ENCODE data around the gene MAP3K4. TPM values are rescaled to one million over a fixed set of nuclear protein-coding genes. Genes with fewer than 3 reads are reported as not detected.

Gene MAP3K4
- total RNA-seq, 1 experiment from 2014 or later, result 29.9 TPM

GRCh38 chr6:161058741-161059140, 67.2 kb downstream of the MAP3K4 start:
- Histone ChIP-seq H2AFZ (ENCODE audit: low read length) (no peak overlapping the region), H4K20me1 (ENCODE audit: insufficient read depth, low read depth, low read length) (no peaks in the 10 kb centered on the region), H3K36me3 (ENCODE audit: insufficient read depth, low read length) (no peaks in the 10 kb centered on the region), H3K27me3 (ENCODE audit: low read length) (no peaks in the 10 kb centered on the region), H3K9ac (ENCODE audit: low read length) (no peak overlapping the region), H3K4me1 (ENCODE audit: low read length) (no peaks in the 10 kb centered on the region), H3K9me3 (ENCODE audit: low read length) (no peaks in the 10 kb centered on the region), H3K79me2 (ENCODE audit: low read length) (no peaks in the 10 kb centered on the region), H3K9me2 (replicated peaks; ENCODE audit: insufficient read depth, low read length) (no peaks in the 10 kb centered on the region), H3K27ac (ENCODE audit: low read length) (no peak overlapping the region), H3K4me2 (ENCODE audit: low read depth, low read length, poor library complexity, severe bottlenecking) (no peak overlapping the region), H3K4me3 (ENCODE audit: low read length) (no peak overlapping the region)
- DNase-seq, result no peak

GRCh38 chr6:161061576-161061975, 70.0 kb downstream of the MAP3K4 start:
- H3K4me3 ChIP-seq (ENCODE audit: low read length), result no peak overlapping the region
- H2AFZ ChIP-seq (ENCODE audit: low read length), result no peak overlapping the region

GRCh38 chr6:161064915-161065314, 73.3 kb downstream of the MAP3K4 start:
- Histone ChIP-seq H2AFZ (ENCODE audit: low read length) (no peak overlapping the region), H3K9ac (ENCODE audit: low read length) (no peak overlapping the region), H3K79me2 (ENCODE audit: low read length) (no peaks in the 10 kb centered on the region), H3K27ac (ENCODE audit: low read length) (no peak overlapping the region), H3K36me3 (ENCODE audit: insufficient read depth, low read length) (no peaks in the 10 kb centered on the region), H3K9me3 (ENCODE audit: low read length) (no peaks in the 10 kb centered on the region), H3K4me3 (ENCODE audit: low read length) (no peak overlapping the region), H3K4me1 (ENCODE audit: low read length) (no peaks in the 10 kb centered on the region), H3K27me3 (ENCODE audit: low read length) (no peaks in the 10 kb centered on the region), H3K4me2 (ENCODE audit: low read depth, low read length, poor library complexity, severe bottlenecking) (no peak overlapping the region), H3K9me2 (replicated peaks; ENCODE audit: insufficient read depth, low read length) (no peaks in the 10 kb centered on the region), H4K20me1 (ENCODE audit: insufficient read depth, low read depth, low read length) (no peaks in the 10 kb centered on the region)
- no peak for DNase-seq

More at GRCh38 chr6:161061576-161061975, 70.0 kb downstream of the MAP3K4 start:
- Histone ChIP-seq H3K79me2 (ENCODE audit: low read length) (no peaks in the 10 kb centered on the region), H3K9ac (ENCODE audit: low read length) (no peak overlapping the region), H3K9me2 (replicated peaks; ENCODE audit: insufficient read depth, low read length) (no peaks in the 10 kb centered on the region), H3K36me3 (ENCODE audit: insufficient read depth, low read length) (no peaks in the 10 kb centered on the region), H4K20me1 (ENCODE audit: insufficient read depth, low read depth, low read length) (no peaks in the 10 kb centered on the region), H3K27me3 (ENCODE audit: low read length) (no peaks in the 10 kb centered on the region), H3K27ac (ENCODE audit: low read length) (no peak overlapping the region), H3K9me3 (ENCODE audit: low read length) (no peaks in the 10 kb centered on the region), H3K4me1 (ENCODE audit: low read length) (no peaks in the 10 kb centered on the region), H3K4me2 (ENCODE audit: low read depth, low read length, poor library complexity, severe bottlenecking) (no peak overlapping the region)
- DNase-seq, result no peak

- no peaks in the 10 kb centered on the region for H3K9me2 ChIP-seq (replicated peaks; ENCODE audit: insufficient read depth, low read length)
- no peak overlapping the region for H3K4me2 ChIP-seq (ENCODE audit: low read depth, low read length, poor library complexity, severe bottlenecking)
- H3K9ac ChIP-seq (ENCODE audit: low read length), result no peak overlapping the region
- H2AFZ ChIP-seq (ENCODE audit: low read length), result no peak overlapping the region
- H4K20me1 ChIP-seq (ENCODE audit: insufficient read depth, low read depth, low read length), result no peaks in the 10 kb centered on the region
- H3K27ac ChIP-seq (ENCODE audit: low read length), result no peak overlapping the region
- no peaks in the 10 kb centered on the region for H3K36me3 ChIP-seq (ENCODE audit: insufficient read depth, low read length)
- H3K4me3 ChIP-seq (ENCODE audit: low read length), result no peak overlapping the region
- H3K9me3 ChIP-seq (ENCODE audit: low read length), result no peaks in the 10 kb centered on the region
- no peaks in the 10 kb centered on the region for H3K79me2 ChIP-seq (ENCODE audit: low read length)
- no peak for DNase-seq
- no peaks in the 10 kb centered on the region for H3K4me1 ChIP-seq (ENCODE audit: low read length)
- no peaks in the 10 kb centered on the region for H3K27me3 ChIP-seq (ENCODE audit: low read length)
Measured at GRCh38 chr6:161066511-161066910, 74.9 kb downstream of the MAP3K4 start.

GRCh38 chr6:161067749-161068148, 76.2 kb downstream of the MAP3K4 start:
- Histone ChIP-seq H3K36me3 (ENCODE audit: insufficient read depth, low read length) (no peaks in the 10 kb centered on the region), H3K9me2 (replicated peaks; ENCODE audit: insufficient read depth, low read length) (no peaks in the 10 kb centered on the region), H3K27me3 (ENCODE audit: low read length) (no peaks in the 10 kb centered on the region), H3K9ac (ENCODE audit: low read length) (no peak overlapping the region), H3K4me1 (ENCODE audit: low read length) (no peaks in the 10 kb centered on the region), H3K27ac (ENCODE audit: low read length) (no peak overlapping the region), H2AFZ (ENCODE audit: low read length) (no peak overlapping the region), H4K20me1 (ENCODE audit: insufficient read depth, low read depth, low read length) (no peaks in the 10 kb centered on the region), H3K79me2 (ENCODE audit: low read length) (no peaks in the 10 kb centered on the region), H3K4me3 (ENCODE audit: low read length) (no peak overlapping the region), H3K9me3 (ENCODE audit: low read length) (no peaks in the 10 kb centered on the region), H3K4me2 (ENCODE audit: low read depth, low read length, poor library complexity, severe bottlenecking) (no peak overlapping the region)
- DNase-seq, result no peak

GRCh38 chr6:161068321-161068741, 76.8 kb downstream of the MAP3K4 start:
- Histone ChIP-seq H3K79me2 (ENCODE audit: low read length) (no peaks in the 10 kb centered on the region), H3K36me3 (ENCODE audit: insufficient read depth, low read length) (no peaks in the 10 kb centered on the region), H3K4me1 (ENCODE audit: low read length) (no peaks in the 10 kb centered on the region), H2AFZ (ENCODE audit: low read length) (no peak overlapping the region), H3K9ac (ENCODE audit: low read length) (no peak overlapping the region), H3K9me2 (replicated peaks; ENCODE audit: insufficient read depth, low read length) (no peaks in the 10 kb centered on the region), H3K4me3 (ENCODE audit: low read length) (no peak overlapping the region), H3K27me3 (ENCODE audit: low read length) (no peaks in the 10 kb centered on the region), H3K4me2 (ENCODE audit: low read depth, low read length, poor library complexity, severe bottlenecking) (no peak overlapping the region), H3K27ac (ENCODE audit: low read length) (no peak overlapping the region), H4K20me1 (ENCODE audit: insufficient read depth, low read depth, low read length) (no peaks in the 10 kb centered on the region), H3K9me3 (ENCODE audit: low read length) (no peaks in the 10 kb centered on the region)
- DNase-seq, result no peak

- Histone ChIP-seq H4K20me1 (ENCODE audit: insufficient read depth, low read depth, low read length) (no peaks in the 10 kb centered on the region), H3K27me3 (ENCODE audit: low read length) (no peaks in the 10 kb centered on the region), H3K36me3 (ENCODE audit: insufficient read depth, low read length) (no peaks in the 10 kb centered on the region), H3K4me3 (ENCODE audit: low read length) (no peak overlapping the region), H3K4me2 (ENCODE audit: low read depth, low read length, poor library complexity, severe bottlenecking) (no peak overlapping the region), H3K9me2 (replicated peaks; ENCODE audit: insufficient read depth, low read length) (no peaks in the 10 kb centered on the region), H3K79me2 (ENCODE audit: low read length) (no peaks in the 10 kb centered on the region), H2AFZ (ENCODE audit: low read length) (no peak overlapping the region), H3K9me3 (ENCODE audit: low read length) (no peaks in the 10 kb centered on the region), H3K27ac (ENCODE audit: low read length) (no peak overlapping the region), H3K4me1 (ENCODE audit: low read length) (no peaks in the 10 kb centered on the region), H3K9ac (ENCODE audit: low read length) (no peak overlapping the region)
- no peak for DNase-seq
Measured at GRCh38 chr6:161073930-161074329, 82.4 kb downstream of the MAP3K4 start.

GRCh38 chr6:161074496-161075121, 83.0 kb downstream of the MAP3K4 start:
- Histone ChIP-seq H3K27ac (ENCODE audit: low read length) (no peak overlapping the region), H3K4me3 (ENCODE audit: low read length) (no peak overlapping the region), H4K20me1 (ENCODE audit: insufficient read depth, low read depth, low read length) (no peaks in the 10 kb centered on the region), H3K4me2 (ENCODE audit: low read depth, low read length, poor library complexity, severe bottlenecking) (no peak overlapping the region), H3K9ac (ENCODE audit: low read length) (no peak overlapping the region), H3K79me2 (ENCODE audit: low read length) (no peaks in the 10 kb centered on the region), H3K27me3 (ENCODE audit: low read length) (no peaks in the 10 kb centered on the region), H3K4me1 (ENCODE audit: low read length) (no peaks in the 10 kb centered on the region), H3K9me2 (replicated peaks; ENCODE audit: insufficient read depth, low read length) (no peaks in the 10 kb centered on the region), H2AFZ (ENCODE audit: low read length) (no peak overlapping the region), H3K9me3 (ENCODE audit: low read length) (no peaks in the 10 kb centered on the region), H3K36me3 (ENCODE audit: insufficient read depth, low read length) (no peaks in the 10 kb centered on the region)
- no peak for DNase-seq
